A204.1 (cell line): ENCODE results near the gene ARHGAP28.

Source experiments
- FAIRE-seq: peaks from 2 replicates; lab custom pipeline; 2012; peaks lifted over from hg19 to GRCh38; lab: Jason Lieb, UNC

The ARHGAP28 gene

GRCh38 chr18:6874315-6874714, 144.8 kb downstream of the ARHGAP28 start:
- FAIRE-seq: no peak

- FAIRE-seq: no peak
Measured at GRCh38 chr18:6875749-6876148, 146.2 kb downstream of the ARHGAP28 start.

- FAIRE-seq: no peak
Measured at GRCh38 chr18:6876641-6877041, 147.1 kb downstream of the ARHGAP28 start.

GRCh38 chr18:6877288-6877687, 147.8 kb downstream of the ARHGAP28 start:
- FAIRE-seq: no peak

DNA sequence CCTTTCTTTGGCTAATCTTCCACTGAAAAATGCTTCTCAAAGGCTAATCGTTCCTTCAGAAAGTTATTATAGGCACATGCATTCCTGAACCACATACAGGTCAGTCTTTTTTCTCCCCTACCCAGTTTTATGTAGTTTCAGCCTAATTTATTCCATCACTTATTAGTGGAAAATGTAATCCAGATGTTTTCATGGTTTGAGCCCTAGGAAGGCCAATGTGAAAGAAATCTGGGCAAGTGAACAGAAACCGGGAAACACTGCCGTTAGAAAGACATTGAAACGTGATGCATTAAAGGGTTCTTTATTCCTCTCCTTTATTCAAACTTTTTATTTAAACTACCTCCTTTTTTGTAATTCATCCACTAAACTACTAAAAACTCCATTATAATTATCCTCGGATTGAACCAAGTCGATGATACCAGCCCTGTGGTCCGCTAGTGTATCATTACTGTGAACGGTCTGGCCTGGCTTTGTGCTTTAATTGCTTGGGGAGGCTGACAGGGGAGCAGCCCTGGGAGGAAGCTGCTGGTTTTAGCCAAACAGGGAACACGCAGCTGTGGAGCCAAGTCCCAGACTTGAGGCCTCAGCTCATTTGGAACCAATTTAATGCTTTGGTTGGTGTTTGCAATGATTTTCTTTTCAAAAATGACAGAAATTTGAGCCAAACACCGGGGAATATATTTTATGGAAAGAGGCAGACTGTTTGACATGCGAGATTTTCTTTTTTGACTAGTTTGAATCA, 149.2 kb downstream of the ARHGAP28 start:
- no peak for FAIRE-seq

- FAIRE-seq: no peak
Measured at GRCh38 chr18:6879508-6880195, 150.1 kb downstream of the ARHGAP28 start.

DNA sequence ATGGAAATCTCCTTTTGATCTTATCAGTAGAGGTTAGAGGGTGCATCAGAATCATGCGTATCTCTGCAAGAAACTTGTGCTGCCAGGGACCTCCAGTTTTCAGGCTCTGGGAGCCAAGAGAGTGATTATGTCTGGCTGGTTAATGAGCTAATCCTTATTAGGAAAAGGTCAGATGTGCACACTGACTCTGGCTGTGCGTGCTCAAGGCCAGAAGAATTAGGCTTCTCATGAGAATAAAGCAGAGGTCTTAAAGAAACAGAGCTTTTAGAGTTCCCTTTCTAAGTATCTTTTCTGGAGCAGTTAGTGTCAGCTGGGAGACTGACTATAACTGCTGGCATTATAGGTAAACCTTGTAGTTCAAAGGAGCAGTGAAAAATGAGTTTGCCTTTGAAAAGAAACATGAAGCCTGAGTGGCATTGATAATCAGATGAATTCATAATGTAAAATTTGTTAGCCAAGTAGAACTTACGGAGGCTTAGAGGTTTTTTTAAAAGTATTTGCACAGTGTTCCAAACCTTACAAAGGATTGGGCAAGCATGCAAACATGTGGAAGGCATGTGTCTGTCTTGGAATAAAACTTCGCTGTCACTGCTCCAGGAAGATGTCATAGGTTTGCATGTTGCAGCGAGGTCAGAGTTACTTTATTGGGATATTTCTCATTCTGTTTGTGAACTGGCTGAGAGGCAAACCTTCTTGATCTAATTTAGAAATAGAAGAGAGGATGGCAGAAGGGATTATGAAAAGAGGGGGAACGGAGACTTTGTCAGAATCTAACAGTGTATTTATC, 151.7 kb downstream of the ARHGAP28 start:
- no peak for FAIRE-seq

DNA sequence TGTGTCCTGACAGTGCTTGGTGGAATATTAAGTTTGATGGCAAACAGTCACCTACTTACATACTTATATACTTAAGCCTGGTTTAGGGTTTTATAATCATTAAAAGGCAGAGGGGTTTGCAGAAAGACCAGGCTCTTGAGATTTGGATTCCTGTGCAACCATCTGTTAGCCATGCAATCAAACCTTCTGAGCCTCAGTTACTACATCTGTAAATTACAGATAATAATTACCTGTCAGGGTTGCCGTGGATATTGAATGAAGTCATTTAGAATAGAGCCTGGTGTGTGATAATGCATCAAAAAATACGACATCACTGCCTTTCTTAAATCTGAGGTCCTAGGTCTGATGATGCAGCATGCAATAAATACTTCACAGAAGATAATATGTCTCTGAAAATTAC, 152.9 kb downstream of the ARHGAP28 start:
- no peak for FAIRE-seq

DNA sequence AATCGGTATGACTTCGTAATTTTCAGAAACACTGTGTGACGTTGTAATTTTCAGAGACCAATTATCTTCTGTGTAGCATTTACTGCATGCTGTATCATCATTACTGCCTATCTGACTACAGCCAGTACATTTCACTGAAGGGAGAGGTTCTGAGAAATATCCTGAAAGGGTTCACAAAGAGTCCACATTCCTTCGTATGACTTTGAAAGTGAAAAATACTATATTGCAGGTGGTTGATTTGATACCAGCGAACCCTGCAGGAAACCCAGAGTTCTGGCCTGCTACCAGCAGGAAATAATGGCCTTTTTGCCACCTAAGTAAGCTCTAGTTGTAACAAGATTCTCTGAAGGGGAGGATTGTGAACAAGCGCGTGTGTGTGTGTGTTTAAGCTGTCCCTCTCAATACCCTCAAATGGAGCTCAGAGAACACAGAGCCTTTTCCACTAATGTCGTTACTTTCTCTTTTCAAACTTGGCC, 155.5 kb downstream of the ARHGAP28 start:
- no peak for FAIRE-seq

GRCh38 chr18:6885992-6886796, 156.7 kb downstream of the ARHGAP28 start:
- peak; percentile 37 for FAIRE-seq

DNA sequence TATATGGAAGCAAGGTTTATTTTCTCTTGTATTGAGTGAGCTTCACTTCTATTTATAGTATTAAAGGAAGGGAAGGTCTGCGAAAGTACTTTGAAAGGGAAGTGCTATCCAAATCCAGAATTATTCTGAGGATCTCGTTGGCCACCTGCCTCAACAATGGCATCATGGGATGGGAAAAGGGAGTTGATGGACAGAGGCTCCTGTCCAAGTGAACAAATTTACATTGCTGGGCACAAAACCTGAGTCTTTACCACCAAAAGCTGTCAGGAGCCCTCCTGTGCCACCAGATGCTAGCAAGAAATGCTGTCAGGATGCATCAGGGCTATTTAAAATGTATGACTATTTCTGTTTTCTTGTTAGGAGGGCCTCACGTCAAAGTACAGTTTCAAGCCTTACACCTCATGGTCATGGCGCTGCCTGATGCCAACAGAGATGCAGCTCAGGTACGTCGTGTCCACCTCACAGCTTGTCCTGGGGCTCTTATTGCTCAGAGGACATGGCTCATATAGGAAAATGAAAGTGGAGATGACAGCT, 157.3 kb downstream of the ARHGAP28 start:
- no peak for FAIRE-seq

- FAIRE-seq: no peak
Measured at GRCh38 chr18:6891788-6892187, 162.3 kb downstream of the ARHGAP28 start.

- FAIRE-seq: no peak
Measured at GRCh38 chr18:6901286-6901926, 171.9 kb downstream of the ARHGAP28 start.

DNA sequence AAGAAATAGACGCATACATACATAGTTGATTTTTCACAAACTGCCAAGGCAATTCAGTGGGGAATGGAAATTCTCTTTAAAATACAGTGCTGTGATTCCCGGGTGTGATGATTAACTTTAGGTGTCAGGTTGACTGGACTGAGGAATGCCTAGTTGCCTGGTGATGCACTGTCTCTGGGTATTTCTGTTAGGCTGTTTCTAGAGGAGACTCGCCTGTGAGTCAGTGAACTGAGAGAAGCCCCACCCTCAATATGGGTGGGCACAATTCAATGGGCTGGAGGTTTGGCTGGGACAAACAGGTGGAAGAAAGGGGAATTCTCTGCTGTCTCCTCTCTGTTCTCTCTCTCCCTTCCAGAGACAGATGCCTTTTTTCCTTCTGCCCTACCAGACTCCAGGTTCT, 187.6 kb downstream of the ARHGAP28 start:
- FAIRE-seq: no peak

GRCh38 chr18:6920099-6920955, 190.8 kb downstream of the ARHGAP28 start:
- FAIRE-seq: peak; percentile 72

DNA sequence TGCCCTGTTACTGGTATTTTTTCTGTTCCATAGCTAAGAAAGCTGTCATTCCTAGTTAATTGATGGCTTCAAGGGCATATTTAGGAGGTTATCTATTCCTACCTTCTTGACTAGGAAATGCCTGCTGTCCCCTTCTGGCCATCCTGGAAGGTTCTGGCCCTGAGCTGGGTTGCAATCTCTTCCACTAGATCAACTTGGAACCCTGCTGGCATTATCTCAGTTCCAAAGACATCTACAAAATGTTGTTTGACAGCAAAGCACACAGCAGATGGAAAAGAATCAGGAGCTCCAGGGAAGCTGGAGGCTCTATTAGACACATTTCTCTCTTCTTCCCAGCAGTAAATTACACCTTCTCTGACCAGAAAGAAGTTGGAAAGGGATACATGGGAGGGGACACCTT, 192.1 kb downstream of the ARHGAP28 start:
- no peak for FAIRE-seq

DNA sequence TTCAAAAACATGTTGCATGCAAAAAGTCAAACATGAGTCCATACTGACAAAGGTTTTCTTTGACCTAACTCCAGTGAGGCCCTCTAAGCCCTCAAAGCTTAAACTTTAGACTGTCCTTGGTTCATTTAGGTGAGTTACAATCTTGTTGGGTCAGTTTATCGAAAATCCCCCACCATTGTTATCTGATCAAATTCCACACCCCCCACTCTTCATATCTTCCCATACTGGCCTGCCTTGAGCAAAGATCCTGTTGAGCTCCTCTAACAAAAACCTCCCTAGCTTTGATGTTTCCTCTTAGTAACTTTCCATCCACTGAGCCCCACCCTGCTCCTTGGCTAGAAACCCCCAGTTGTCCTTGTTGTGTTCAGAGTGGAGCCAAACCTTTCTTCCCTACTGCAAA, 193.7 kb downstream of the ARHGAP28 start:
- no peak for FAIRE-seq

DNA sequence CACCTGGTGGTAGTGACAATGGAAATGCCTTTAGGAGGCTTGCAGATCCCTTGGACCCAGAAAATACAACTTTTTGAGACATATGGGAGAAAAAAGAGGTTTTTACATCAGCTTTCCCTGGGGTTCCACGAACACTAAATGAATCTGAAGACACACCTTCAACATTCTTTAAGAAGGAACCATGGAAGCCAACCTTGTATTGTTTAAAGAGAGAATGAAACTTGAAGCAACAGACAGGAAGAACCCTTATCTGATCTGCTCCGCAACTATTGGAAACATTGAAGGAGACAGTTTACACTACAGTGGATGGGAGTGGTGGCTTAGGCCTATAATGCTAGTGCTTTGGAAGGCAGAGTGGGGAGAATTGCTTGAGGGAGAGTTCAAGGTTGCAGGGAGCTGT, 197.6 kb downstream of the ARHGAP28 start:
- no peak for FAIRE-seq

DNA sequence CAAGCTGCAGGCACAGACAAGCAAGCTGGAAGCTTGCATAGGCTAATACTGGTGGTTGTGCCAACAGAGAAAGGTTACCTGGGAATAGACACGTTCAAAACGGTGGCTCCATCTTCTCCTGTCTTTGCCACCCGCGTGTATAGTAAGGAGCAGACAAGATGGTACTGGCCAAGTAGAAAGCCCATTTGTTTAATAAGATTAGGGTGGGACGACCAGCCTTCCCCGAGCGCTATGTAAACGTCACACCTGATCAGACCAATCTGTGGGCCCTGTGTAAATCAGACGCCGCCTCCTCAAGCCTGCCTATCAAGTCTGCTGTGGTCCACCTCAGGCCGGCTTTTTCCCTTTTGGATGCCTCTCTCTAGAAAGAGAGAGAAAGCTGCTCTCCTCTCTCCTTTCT, 198.8 kb downstream of the ARHGAP28 start:
- FAIRE-seq: no peak

GRCh38 chr18:6929370-6930102, 200.0 kb downstream of the ARHGAP28 start:
- FAIRE-seq: no peak
